Stimulated activated CD8-positive, alpha-beta memory T cell treated with anti-CD3 and anti-CD28 coated beads, Interleukin-4, amount 100 ng/mL, for 48 hours (primary cell): ENCODE measurements around the gene TPD52L2.
"Not testable (repeated sequence)": the region's sequence is repeated elsewhere in the genome, so short reads cannot be mapped to it uniquely, and the experiment has no call there.

Source experiments
- DNase-seq: peaks from one replicate; pipeline ENCODE4 v3.0.0-alpha.2; 2020

TPD52L2 gene

GRCh38 chr20:63857764-63858392 lies 7.2 kb upstream of the TPD52L2 start:
- no peak for DNase-seq

DNA sequence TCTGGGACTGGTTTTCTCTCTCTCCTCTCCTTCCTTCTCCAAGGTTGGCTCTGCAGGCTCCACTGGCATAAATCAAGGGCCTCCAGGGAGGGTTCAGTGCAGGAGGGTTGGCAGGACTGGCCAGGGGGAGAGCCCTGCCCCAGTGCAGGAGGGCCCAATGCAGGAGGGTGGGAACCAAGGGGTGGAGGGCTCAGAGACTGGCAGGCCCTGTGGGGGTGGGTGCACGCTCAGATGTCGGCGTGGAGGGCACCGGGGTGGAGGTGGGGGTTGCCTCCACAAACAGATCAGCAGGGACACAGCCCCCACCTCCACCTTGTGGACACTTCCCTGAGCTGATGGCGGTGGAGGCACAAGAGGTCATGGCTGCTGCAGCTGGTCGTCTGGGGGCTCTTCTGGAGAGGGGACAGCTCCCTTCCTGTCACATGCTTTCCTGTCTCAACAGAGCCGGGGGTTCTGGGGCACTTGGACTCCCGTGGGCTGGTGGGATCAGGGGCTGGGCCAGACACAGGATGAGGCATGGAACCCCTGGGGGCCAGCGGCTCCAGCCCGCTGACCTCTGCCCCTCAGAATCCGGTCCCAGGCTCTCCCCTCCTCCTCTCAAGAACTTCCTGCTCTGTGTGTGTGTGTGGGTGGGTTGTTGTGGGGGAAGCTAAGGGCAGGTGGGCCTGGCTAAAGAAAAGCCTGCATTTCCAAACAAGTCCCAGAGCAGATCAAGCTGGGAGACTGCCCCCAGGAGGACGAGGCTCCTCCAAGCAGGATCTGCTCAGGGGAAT lies 6.5 kb upstream of the TPD52L2 start:
- no peak for DNase-seq

- DNase-seq = no peak
Observed at GRCh38 chr20:63859166-63859699, 5.8 kb upstream of the TPD52L2 start.

DNA sequence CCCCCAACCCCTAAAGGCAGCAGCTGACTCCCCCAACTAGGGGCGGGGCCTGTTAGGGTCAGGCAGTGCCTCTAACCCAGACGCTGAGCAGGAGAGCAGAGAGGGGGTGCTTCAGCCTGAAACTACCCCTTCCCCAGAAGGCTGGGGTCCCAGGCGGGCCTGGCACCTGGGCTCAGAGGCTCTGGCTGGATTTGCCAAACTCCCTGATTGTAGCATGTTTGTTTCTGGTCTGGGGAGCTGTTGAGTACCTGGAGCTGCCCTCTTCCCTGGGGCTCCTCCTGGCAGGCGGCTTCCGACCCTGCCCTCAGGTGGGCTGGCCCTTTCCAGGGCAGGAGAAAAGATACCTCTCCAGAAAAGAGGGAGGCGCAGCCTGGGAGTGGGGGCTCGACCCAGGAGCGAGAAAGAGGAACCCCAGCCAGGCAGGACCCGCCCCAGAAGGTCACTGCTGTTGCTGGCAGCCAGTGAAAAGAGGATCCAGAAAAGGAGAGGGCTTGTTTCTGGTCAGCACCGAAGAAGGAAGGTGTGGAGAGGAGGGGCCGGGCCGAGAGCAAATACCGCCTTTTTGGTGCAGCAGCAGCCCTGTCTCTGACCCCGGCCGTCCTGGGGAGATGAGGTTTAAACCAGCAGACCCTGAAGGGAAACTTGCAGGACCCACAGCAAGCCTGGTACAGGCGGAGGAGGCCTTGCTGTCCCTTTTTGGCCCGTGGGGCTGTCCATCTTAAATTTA lies 4.6 kb upstream of the TPD52L2 start:
- DNase-seq = no peak

DNA sequence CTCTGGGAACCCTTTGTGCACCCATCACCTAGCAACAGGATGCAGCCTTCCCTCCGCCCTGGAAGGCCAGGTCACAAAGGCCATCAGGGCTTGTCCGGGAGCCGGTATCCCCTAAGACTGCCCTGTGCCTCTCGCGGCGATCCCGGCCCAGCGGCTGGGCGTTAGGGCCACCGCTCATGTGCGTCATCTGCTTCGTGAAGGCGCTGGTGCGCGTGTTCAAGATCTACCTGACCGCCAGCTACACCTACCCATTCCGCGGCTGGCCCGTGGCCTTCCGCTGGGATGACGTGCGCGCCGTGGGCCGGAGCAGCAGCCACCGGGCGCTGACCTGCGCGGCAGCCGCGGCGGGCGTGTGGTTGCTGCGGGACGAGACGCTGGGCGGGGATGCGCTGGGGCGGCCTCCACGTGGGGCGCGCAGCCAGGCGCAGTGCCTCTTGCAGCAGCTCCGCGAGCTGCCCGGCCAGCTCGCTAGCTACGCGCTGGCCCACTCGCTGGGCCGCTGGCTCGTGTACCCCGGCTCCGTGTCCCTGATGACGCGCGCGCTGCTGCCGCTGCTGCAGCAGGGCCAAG lies 3.6 kb upstream of the TPD52L2 start, which contains the start of gene ABHD16B:
Gene ABHD16B, plus strand, starts transcription at position 134 of the 570 bp plus-strand sequence. Its CDS starts 43 bp downstream, at position 177.
- no peak for DNase-seq

GRCh38 chr20:63861981-63862901 lies 2.8 kb upstream of the TPD52L2 start:
- DNase-seq = no peak

GRCh38 chr20:63863021-63863797 lies 1.9 kb upstream of the TPD52L2 start:
- DNase-seq = no peak

DNA sequence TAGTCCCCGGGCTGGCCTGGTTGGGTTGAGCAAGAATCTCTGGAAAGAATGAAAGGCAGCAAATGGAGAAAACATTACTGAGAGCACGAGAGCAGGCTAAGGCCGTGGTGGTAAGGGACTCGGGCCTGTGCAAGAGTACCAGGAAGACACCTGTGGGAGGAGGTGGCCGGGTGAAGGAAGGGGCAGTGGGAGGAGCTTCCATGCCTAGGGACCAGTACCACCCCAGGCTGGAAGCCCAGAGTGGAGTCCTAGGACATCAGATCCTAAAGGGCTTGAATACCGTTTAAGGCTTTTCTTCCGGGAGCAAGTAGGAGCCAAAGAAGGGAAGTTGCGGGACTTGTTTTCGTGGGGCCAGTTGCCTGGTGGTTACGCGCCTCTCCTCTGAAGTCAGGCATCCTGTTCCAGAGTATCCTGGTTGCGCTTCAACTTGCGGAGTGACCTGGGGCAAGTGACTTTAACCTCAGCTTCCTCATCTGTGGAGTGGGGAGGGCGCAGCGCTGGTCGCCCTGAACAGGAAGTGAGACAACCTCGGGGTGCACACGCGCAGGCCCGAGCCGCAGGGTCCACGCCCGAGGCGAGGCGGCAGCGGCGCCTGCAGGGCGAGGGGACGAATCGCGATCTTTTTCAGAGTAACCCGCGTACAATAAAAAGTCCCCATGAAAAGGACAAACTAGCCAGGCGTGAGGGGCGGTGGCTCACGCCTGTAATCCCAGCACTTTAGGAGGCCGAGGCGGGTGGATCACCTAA lies 1.1 kb upstream of the TPD52L2 start:
- peak; percentile 83 for DNase-seq

DNA sequence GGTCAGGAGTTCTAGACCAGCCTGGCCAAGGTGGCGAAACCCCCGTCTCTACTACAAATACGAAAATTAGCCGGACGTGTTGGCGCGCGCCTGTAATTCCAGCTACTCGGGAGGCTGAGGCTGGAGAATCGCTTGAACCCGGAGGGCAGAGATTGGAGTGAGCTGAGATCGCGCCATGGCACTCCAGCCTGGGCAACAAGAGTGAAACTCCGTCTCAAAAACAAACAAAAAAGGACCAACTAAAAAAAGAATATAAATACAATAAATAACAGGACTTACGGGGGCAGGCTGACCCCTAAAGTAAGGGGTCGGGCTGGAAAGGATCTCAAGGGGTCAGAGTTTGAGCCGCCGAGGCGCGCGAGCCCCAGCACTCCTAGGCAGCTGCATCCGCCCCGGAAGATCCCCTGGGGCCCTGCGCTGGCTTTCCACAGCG lies 509 bp upstream of the TPD52L2 start:
- DNase-seq = peak; percentile 47

GRCh38 chr20:63867042-63867441 lies 2.0 kb downstream of the TPD52L2 start:
- not testable (repeated sequence) for DNase-seq

DNA sequence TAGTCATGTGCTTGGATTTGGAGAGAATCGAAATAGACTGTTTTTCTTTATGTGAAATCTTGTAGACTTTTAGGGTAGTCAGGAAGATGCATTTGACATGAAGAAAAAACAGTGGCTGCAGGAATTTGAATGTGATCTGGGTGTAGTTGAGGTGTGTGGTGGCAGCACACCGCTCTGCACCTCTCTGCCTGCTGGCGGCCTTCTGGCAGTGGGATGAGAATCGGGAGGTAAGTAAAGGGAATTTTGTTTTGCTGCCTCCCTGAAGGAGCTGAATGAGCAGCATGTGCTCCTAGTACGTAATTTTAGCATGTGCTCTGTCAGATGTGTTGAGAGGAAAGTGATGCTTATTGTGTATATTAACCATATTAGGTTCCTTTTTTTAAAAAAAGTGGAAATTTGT lies 3.2 kb downstream of the TPD52L2 start:
- no peak for DNase-seq

GRCh38 chr20:63873477-63873971 lies 8.5 kb downstream of the TPD52L2 start:
- peak; percentile 64 for DNase-seq

DNA sequence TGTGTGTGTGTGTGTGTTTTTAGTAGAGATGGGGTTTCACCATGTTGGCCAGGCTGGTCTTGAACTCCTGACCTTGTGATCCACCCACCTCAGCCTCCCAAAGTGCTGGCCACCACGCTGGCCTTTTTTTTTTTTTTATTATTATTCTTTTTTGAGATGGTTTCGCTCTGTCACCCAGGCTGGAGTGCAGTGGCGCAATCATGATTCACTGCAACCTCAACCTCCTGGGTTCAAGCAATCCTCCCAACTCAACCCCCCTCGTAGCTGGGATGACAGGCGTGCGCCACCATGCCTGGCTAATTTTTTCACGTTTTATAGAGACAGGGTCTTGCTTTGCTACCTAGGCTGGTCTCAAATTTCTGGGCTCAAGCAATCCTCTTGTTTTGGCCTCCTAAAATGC lies 9.2 kb downstream of the TPD52L2 start:
- DNase-seq = not testable (repeated sequence)

DNA sequence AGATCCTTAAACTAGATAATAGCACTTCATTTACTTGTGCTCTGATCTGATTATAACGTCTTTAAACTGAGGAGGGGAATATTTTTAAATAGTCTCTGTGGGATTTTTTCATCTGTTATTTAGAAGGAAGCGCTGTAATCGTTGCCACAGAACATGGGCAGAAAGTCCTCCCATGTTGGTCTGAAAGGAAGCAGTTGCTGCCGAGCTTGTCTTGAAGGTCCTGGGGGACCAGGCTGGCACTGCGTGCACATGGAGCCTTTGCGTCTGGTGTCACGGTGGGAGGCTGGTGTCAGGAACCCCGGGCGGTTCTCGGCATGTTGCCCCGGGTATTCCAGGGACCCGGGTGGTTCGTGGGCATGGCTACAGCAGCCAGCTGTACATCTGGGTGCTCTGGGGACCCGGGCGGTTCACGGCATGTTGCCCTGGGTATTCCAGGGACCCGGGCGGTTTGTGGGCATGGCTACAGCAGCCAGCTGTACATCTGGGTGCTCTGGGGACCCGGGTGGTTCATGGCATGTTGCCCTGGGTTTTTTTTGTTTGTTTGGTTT lies 11.5 kb downstream of the TPD52L2 start:
- no peak for DNase-seq

DNA sequence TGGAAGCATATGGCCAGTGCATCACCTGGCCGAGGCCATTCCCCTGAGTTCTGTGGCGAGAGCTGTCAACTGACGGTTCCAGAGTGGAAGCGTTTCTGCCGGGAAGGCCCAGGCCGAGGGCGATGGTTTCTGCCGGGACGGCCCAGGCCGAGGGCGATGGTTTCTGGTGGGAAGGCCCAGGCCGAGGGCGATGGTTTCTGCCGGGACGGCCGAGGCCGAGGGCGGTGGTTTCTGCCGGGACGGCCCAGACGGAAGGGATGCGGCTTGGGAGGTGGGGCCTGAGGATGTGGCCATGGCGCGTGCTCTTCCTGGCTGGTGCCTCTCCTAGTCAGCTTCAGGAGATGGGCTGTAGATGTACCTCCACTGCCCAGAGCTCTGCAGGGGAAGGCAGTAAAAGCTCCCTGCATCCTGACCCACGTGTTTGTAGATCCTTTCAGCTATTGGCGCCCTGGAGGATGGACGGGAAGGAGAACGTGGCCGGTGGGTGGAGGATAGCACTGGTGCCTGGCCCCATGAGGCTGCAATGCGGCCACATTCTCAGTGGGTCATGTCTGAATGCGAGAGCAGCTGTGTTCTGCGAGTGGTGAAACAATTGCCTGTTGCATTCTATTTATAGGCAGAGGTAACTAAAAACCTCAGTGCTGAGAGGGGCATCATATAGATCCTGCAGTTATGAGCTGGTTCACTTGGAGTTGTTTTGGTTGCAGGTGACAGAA lies 12.8 kb downstream of the TPD52L2 start:
- no peak for DNase-seq

DNA sequence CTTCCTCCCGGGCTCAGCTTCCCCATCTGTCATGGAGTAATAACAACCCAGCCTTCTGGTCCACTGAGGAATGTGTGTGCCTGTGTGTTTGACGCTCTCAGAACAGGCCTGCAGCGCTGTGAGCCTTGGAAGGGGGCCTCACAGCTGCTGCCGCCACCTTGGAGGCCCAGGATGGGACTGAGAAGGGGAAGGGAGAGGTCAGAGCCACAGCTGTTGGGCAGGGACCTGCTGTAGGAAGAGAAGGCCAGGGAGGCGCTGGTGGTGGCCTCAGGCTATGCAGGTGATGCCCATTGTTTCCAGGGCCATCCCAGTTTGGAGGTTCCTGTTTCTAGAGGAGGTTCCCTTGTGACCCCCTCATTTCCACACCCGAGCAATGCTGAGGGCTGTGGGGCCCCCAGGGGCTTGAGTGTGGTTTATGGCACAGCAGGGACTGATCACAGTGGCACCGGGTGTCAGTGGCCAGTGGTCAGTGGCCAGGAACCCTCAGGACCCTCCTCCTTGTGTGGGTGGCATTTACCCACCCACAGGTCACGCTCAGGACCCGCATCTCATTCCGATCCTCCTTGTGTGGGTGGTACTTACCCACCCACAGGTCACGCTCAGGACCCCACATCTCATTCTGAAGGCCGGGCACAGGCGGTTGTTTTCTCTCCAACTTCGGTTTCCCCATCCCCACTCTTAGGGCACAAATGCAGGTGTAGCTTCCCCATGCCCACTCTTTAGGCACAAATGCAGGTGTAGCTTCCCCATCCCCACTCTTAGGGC lies 14.0 kb downstream of the TPD52L2 start:
- DNase-seq = no peak

DNA sequence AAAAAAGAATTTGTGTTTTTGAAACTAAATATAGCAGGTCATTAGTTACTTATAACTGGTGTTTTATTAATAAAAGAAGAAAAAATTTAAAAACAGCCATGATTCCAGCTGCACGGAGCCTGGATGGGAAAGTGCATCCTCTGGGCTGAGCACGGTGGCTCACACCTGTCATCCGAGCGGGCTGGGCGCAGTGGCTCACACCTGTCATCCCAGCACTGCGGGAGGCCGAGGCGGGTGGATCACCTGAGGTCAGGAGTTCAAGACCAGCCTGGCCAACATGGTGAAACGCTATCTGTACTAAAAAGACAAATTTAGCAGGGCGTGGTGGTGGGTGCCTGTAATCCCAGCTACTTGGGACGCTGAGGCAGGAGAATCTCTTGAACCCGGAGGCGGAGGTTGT lies 15.8 kb downstream of the TPD52L2 start:
- DNase-seq = not testable (repeated sequence)
